Measurements from ENCODE around the gene NCDN.
A peak's percentile ranks its signal among the peaks of the same experiment; 100 is the strongest.

NCDN gene, protein sequence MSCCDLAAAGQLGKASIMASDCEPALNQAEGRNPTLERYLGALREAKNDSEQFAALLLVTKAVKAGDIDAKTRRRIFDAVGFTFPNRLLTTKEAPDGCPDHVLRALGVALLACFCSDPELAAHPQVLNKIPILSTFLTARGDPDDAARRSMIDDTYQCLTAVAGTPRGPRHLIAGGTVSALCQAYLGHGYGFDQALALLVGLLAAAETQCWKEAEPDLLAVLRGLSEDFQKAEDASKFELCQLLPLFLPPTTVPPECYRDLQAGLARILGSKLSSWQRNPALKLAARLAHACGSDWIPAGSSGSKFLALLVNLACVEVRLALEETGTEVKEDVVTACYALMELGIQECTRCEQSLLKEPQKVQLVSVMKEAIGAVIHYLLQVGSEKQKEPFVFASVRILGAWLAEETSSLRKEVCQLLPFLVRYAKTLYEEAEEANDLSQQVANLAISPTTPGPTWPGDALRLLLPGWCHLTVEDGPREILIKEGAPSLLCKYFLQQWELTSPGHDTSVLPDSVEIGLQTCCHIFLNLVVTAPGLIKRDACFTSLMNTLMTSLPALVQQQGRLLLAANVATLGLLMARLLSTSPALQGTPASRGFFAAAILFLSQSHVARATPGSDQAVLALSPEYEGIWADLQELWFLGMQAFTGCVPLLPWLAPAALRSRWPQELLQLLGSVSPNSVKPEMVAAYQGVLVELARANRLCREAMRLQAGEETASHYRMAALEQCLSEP

DNA sequence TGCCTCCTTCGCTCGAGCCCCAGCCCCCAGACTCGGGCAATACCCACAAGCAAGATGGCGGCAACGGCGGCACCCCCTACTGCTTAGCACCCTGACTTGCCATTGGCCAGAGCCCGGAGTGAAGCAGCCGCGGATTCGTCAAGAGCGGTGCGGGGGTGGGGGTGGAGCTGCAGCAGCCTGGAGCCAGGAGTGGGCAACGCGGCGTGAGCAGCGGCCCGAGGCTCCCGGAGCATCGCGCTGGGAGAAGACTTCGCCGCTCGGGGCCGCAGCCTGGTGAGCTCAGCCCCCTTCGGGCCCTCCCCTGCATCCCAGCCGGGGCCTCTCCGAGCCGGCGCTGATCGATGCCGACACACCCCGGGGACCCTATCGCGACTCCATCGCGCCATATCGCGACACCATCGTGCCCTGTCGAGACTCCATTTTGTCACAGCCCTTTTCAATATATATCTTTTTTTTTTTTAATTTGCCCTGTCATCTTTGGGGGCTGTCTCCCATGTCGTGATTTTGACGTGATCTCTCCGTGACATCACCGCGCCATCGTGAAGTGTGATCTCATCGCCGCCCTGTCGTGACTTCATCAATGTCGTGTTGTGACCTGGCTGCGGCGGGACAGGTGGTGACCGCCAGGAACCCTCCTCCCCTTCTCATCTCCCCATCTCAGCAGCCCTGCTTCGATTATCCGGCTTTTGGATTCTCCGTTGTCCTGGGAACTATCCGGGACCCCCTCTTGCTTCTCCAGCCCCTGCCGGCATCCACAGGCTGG, at the start of gene NCDN:
NCDN (plus strand) TSS at position 189 of the 763 bp plus-strand sequence; CDS start at position 581, 392 bp downstream.
- peak; percentile 92 for DNase-seq

- DNase-seq, result no peak
These were observed 49.7 kb upstream of the NCDN start for GRCh38 chr1:35507947-35508346.

GRCh38 chr1:35509558-35509957, 48.0 kb upstream of the NCDN start:
- DNase-seq, result no peak

- no peak for DNase-seq
These were observed 46.3 kb upstream of the NCDN start for GRCh38 chr1:35511305-35511704.

DNA sequence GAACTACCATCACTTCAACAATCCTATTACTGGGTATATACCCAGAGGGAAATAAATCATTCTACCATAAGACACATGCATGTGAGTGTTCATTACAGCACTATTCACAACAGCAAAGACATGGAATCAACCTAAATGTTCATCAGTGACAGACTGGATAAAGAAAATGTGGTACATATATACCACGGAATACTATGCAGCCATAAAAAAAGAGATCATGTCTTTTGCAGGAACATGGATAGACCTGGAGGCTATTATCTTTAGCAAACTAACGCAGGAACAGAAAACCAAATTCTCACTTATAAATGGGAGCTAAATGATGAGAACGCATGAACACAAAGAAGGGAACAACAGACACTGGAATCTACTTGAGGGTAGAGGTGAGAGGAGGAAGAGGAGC, 39.4 kb upstream of the NCDN start:
- DNase-seq, result no peak

- DNase-seq, result no peak
These were observed 38.2 kb upstream of the NCDN start for GRCh38 chr1:35519432-35519831.

DNA sequence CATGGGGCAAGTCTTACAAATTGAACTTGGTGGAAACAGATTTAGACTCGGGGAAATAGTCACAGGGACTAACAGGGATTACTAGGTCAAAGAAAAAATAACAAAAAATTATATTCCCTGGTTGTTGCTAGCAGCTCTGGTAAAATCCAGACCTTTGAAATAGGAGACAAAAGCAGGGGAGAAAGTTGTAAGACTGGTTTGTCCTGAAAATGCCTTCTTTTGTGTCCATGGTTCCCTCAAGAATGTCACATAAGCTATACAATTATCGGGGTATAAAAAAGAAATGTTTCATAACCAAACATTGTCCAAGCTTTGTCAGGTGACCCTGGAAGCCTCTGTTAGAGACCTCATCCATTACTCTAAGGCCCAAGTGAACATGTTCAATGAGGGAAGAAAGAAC, 33.5 kb upstream of the NCDN start:
- no peak for DNase-seq

DNA sequence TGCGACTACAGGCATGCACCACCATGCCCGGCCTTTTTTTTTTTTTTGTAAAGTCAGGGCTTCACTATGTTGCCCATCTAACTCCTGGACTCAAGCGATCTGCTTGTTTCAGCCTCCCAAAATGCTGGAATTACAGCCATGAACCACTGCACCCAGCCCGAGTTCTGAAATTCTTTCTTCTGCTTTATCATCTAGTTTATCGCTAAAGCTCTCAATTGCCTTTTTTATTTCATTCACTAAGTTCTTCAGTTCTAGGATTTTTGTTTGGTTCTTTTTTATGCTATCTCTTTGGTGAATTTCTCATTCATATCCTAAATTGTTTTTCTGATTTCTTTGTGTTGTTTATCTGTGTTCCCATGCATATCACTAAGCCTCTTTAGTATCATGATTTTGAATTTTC, 27.4 kb upstream of the NCDN start:
- no peak for DNase-seq

DNA sequence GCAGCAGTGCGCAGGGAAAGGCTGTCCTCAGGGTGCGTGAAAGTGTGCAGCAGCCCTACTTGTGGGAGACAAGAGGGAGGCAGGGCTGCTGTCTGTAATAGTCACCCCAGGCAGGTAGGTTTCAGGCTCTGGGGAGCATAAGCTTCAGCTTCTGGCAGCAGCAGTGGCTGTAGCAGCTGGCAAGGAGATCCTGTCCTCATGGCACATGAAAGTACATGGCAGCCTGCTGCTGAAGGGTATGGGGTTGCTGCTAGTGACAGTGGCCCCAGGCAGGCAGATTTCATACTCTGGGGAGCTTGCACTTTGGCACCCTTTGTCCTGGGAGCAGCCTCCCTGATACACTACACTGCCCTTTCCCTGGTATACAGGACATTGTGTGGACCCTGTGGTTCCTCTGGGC, 26.7 kb upstream of the NCDN start:
- no peak for DNase-seq

GRCh38 chr1:35531368-35531767, 26.2 kb upstream of the NCDN start:
- DNase-seq, result no peak

DNA sequence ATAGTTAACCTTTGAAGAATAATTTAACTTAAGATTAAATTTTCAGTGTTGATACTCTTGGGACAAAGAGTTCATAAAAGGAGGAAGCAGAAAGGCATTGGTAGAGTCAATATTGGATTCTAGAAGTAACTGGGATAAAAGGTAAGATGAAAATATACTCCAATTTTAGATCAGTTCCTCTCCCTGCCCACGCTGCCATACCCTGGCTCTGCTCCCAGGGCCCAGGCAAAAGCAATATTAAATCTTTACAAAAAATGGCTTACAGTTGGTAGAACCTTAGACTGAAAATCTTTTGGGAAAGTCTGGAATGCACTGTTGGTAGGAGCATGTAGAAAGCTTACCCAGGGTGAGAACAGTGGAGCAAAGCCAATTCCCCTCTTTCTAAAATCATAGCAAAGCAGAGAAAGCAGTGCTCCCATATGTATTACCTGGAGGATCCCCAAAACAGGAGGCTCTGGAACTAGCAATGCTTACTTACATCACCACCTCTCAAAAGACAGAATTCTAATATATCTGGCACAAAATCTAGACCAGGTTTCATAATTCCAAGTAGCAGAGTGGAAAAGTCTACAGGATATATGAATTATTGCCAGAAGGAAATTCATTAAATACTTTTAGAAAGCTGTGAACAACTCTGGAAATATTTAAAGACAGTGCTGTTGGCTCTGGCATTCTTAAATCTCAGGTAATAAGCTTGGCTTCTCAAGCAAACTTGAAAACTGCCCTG, 24.9 kb upstream of the NCDN start:
- no peak for DNase-seq

- no peak for DNase-seq
These were observed 24.0 kb upstream of the NCDN start for GRCh38 chr1:35533586-35533985.

- DNase-seq, result no peak
These were observed 22.4 kb upstream of the NCDN start for GRCh38 chr1:35535243-35535642.

- no peak for DNase-seq
These were observed 20.9 kb upstream of the NCDN start for GRCh38 chr1:35536556-35537162.

- no peak for DNase-seq
These were observed 19.8 kb upstream of the NCDN start for GRCh38 chr1:35537806-35538205.

GRCh38 chr1:35539073-35539823, 18.4 kb upstream of the NCDN start:
- DNase-seq, result no peak

- no peak for DNase-seq
These were observed 17.8 kb upstream of the NCDN start for GRCh38 chr1:35539824-35540261.

DNA sequence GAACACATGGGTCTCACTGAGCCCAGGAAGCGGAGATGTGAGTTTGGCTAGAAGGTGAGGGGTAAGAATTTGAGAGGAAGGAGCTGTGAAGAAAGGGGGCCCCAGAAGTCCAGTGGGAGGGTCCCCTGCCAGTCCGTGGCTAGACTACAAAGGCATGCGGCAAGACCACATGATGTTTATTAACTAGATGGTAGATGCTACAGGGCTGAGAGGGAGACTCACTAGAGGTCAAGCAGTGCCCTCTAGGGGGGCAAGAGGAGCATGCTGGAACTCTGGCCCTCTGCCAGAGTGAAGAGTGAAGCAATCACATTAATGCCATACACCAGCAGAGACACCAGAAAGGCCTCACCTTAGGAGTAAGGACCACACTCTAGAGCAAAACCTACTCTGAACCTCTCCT, 12.6 kb upstream of the NCDN start:
- DNase-seq, result peak; percentile 28

DNA sequence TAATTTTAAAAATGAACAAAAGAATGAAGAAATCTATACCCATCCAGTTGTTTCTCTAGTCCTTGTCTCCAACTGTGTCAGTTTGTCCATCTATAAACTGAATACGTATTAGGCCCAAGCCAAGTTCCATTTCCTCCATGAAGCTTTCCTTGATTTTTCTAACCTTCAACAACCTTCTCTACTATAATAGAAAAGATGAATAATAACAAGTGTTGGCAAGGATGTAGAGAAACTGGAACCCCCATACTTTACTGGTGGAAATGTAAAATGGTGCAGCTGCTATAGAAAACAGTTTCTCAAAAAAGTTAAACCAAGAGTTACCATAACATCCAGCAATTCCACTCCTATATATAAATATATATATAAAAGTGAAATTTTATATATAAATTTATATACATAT, 11.0 kb upstream of the NCDN start:
- DNase-seq, result no peak

DNA sequence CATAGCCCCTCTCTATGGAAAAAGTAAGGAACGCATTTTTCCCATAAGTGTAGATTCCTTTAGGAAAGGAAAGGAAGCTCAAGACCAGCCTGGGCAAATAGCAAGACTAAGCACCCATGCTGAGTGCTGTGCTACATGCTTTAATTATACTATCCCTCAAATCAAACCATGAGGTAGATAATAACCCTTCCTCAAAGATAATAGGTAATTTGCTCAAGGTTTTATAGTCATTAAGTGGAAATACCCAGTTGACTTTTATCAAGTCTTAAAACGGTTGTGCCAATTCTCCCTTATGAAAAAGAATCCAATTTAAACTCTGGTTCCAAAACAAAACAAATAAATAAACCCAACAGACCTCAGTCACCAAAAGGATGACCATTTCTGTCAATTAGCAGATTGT, 3.7 kb upstream of the NCDN start:
- no peak for DNase-seq

Data from activated CD4-positive, alpha-beta T cell treated with anti-CD3 and anti-CD28 coated beads for 1 hour (primary cell).